Thymus (tissue), 14 donors: ENCODE data around the gene GNG13. TPM values are rescaled to one million over a fixed set of nuclear protein-coding genes. Genes with fewer than 3 reads are reported as not detected.
A peak's percentile ranks its signal among the peaks of the same experiment; 100 is the strongest.

Experiments
- DNase-seq, 9 donors: peaks; one replicate each; pipeline ENCODE4 v3.0.0-alpha.2; 2013; ENCODE audit warnings: low spot score in 9 of 9, low read depth in 6 of 9, missing footprints in 1 of 9
- H3K27ac ChIP-seq, 2 donors: one replicate each; pipeline ENCODE4 v1.5.1; 2013; ENCODE audit warnings: control low read depth in 1 of 2, low read depth in 1 of 2, low read length in 1 of 2, mild to moderate bottlenecking in 1 of 2, moderate library complexity in 1 of 2
- H3K27me3 ChIP-seq, 2 donors: one replicate each; pipeline ENCODE4 v1.5.1; 2013; ENCODE audit warnings: low read length in 1 of 2; ENCODE audit not compliant: control insufficient read depth in 2 of 2, insufficient read depth in 1 of 2
- H3K36me3 ChIP-seq, 2 donors: one replicate each; pipeline ENCODE4 v1.5.1; 2013; ENCODE audit warnings: low read length in 1 of 2, mild to moderate bottlenecking in 1 of 2, moderate library complexity in 1 of 2; ENCODE audit not compliant: control insufficient read depth in 2 of 2, insufficient read depth in 2 of 2
- H3K4me1 ChIP-seq, 2 donors: one replicate each; pipeline ENCODE4 v1.5.1; 2013; ENCODE audit warnings: low read length in 2 of 2; ENCODE audit not compliant: control insufficient read depth in 2 of 2, insufficient read depth in 2 of 2
- H3K4me3 ChIP-seq, 2 donors: one replicate each; pipeline ENCODE4 v1.5.1; 2013; ENCODE audit warnings: low read length in 2 of 2, control low read depth in 1 of 2, mild to moderate bottlenecking in 1 of 2
- H3K9me3 ChIP-seq, 2 donors: one replicate each; pipeline ENCODE4 v1.5.1; 2013; ENCODE audit warnings: low read length in 1 of 2, mild to moderate bottlenecking in 1 of 2; ENCODE audit not compliant: control insufficient read depth in 2 of 2, insufficient read depth in 1 of 2
- WGBS: extraction: QIAGEN DNeasy Blood & Tissue Kit; methylation state at CpG from one replicate; pipeline ENCODE4 v1.1.7; 2013; 5-methylcytosine and 5-hydroxymethylcytosine counted together
- long read RNA-seq, 10 donors: transcript quantifications; one replicate each; lab custom pipeline, GENCODE V29; 2026
- polyA plus RNA-seq: library from polyadenylated mRNA; stranded (reverse); fragments of 200-250 nt; gene quantifications from one replicate; pipeline ENCODE4 v1.2.3, GENCODE V29; 2013
- total RNA-seq: library from RNA; stranded (reverse); fragments of 120-200 nt; gene quantifications from one replicate; pipeline ENCODE4 v1.2.4, GENCODE V29; 2013
- donor health status: healthy.

Gene GNG13, protein sequence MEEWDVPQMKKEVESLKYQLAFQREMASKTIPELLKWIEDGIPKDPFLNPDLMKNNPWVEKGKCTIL
- total RNA-seq (not detected), polyA plus RNA-seq (0.55 TPM)
- long read RNA-seq, donor 1: 0 reads
- long read RNA-seq, donor 2: 0 reads
- long read RNA-seq, donor 3: 0 reads
- long read RNA-seq, donor 4: 0 reads
- long read RNA-seq, donor 5: 0 reads
- long read RNA-seq, donor 6: 0 reads
- long read RNA-seq, donor 7: 0 reads
- long read RNA-seq, donor 8, partial matches to known transcripts: 0 of 1 reads
- long read RNA-seq, donor 8, other reads (novel, unspliced or antisense): 0 of 1 reads
- long read RNA-seq, donor 9: 0 reads
- long read RNA-seq, donor 10: 0 reads

- H3K36me3 ChIP-seq: peaks cover 5 to 20% of the 10 kb centered on the region in 2 donors
- H3K4me3 ChIP-seq: no peak within 1 kb of the TSS
- peaks cover 28 to 53% of the 10 kb centered on the region in 2 donors for H3K27me3 ChIP-seq
- 11% methylated on average over 57 of the region's 57 CpGs for WGBS
- no peak for DNase-seq
- peaks cover 25 to 44% of the 10 kb centered on the region in 2 donors for H3K4me1 ChIP-seq
- peak within 1 kb of the TSS in 1 of 2 donors; percentile 56 for H3K27ac ChIP-seq
- H3K9me3 ChIP-seq: peaks cover 3 to 9% of the 10 kb centered on the region in 2 donors
Measured at GRCh38 chr16:799948-800833, at the start of gene GNG13. TSS of gene GNG13 (minus strand) at chr16:800734. CDS start at chr16:799077, 1,657 bp downstream.

DNA sequence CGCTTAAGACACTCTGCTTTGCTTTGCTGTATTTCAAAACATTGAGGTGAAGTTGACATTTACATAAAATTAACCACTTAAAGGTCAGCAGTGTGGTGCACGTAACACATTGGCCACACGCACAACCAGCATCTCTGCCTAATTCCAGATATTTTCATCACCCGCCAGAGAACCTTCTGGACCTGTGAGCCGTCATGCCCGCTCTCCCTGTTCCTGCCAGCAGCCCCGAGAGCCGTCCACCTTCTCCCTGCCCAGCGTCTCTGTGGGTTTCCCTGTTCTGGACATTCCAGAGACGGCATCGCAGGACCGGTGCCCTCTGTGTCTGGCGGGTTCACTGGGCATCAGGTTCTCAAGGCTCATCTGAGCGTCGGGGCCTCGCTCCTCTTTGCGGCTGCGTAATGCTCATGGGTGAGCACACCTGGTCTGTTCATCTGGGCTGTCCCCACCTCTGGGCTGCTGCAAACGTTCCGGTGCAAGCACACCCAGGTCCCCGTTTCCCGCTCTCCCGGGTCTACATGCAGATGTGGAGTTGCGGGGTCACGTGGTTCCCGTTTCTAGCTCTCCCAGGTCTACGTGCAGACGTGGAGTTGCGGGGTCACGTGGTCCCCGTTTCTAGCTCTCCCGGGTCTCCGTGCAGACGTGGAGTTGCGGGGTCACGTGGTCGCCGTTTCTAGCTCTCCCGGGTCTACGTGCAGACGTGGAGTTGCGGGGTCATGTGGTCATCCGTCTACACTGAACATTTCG lies 48.1 kb upstream of the GNG13 start:
- Histone ChIP-seq H3K27me3 (no peaks in the 10 kb centered on the region), H3K27ac (no peak overlapping the region), H3K9me3 (peaks cover 12 to 64% of the 10 kb centered on the region in 2 donors), H3K4me1 (no peaks in the 10 kb centered on the region), H3K36me3 (no peaks in the 10 kb centered on the region), H3K4me3 (no peak overlapping the region)
- no peak for DNase-seq
- 96% methylated on average over 44 of the region's 44 CpGs for WGBS

GRCh38 chr16:847681-848445 lies 47.3 kb upstream of the GNG13 start:
- 97% methylated on average over 33 of the region's 33 CpGs for WGBS
- H3K36me3 ChIP-seq: no peaks in the 10 kb centered on the region
- H3K4me3 ChIP-seq: no peak overlapping the region
- H3K4me1 ChIP-seq: no peaks in the 10 kb centered on the region
- H3K27me3 ChIP-seq: no peaks in the 10 kb centered on the region
- H3K9me3 ChIP-seq: peaks cover 13 to 57% of the 10 kb centered on the region in 2 donors
- H3K27ac ChIP-seq: no peak overlapping the region
- DNase-seq: no peak

GRCh38 chr16:847151-847550 lies 46.6 kb upstream of the GNG13 start:
- no peak for DNase-seq
- no peaks in the 10 kb centered on the region for H3K4me1 ChIP-seq
- H3K4me3 ChIP-seq: no peak overlapping the region
- 93% methylated on average over 10 of the region's 10 CpGs for WGBS
- H3K9me3 ChIP-seq: peaks cover 11 to 55% of the 10 kb centered on the region in 2 donors
- H3K27ac ChIP-seq: no peak overlapping the region
- no peaks in the 10 kb centered on the region for H3K27me3 ChIP-seq
- H3K36me3 ChIP-seq: no peaks in the 10 kb centered on the region

- Histone ChIP-seq H3K9me3 (peaks cover 9 to 36% of the 10 kb centered on the region in 2 donors), H3K4me3 (no peak overlapping the region), H3K27me3 (no peaks in the 10 kb centered on the region), H3K27ac (no peak overlapping the region), H3K4me1 (no peaks in the 10 kb centered on the region), H3K36me3 (no peaks in the 10 kb centered on the region)
- 68% methylated on average over 26 of the region's 26 CpGs for WGBS
- no peak for DNase-seq
Measured at GRCh38 chr16:845351-845745, 44.8 kb upstream of the GNG13 start.

DNA sequence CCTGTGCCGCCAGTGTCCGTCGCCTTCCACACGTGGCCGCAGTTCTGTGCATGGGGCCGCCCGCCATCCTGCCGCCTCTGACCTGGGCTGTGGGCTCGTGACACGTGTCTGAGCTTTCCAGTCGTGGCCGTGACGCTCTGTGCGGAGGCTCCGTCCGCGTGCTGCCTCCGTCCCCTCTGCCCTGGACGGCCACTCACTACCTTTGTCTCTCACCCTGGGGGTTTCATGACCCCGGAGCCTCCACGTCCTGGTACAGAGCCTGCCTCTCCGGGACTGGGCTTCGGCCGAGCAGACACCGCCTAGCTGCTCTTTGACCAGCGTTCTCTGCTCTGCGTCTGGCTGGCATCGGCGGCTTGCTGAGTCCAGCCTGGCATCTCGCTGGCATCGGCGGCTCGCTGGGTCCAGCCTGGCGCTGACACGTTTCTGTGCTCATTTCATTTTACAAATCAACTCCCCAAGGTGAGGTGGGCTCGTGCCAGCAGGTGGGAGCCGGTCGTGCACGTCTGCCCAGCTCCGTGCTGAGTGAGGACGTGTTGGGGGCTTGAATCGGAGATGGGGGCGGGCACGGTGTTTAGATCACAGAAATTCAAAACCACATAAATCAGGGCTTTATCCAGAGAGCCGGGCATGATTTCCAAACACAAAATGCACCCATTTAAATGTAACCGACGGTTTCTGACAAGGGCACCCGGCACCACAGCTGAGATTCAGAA lies 44.3 kb upstream of the GNG13 start:
- no peaks in the 10 kb centered on the region for H3K27me3 ChIP-seq
- H3K9me3 ChIP-seq: peaks cover 8 to 31% of the 10 kb centered on the region in 2 donors
- whole genome bisulfite sequencing: 95% methylated on average over 48 of the region's 48 CpGs
- no peaks in the 10 kb centered on the region for H3K4me1 ChIP-seq
- no peak for DNase-seq
- H3K36me3 ChIP-seq: no peaks in the 10 kb centered on the region
- no peak overlapping the region for H3K4me3 ChIP-seq
- H3K27ac ChIP-seq: no peak overlapping the region

DNA sequence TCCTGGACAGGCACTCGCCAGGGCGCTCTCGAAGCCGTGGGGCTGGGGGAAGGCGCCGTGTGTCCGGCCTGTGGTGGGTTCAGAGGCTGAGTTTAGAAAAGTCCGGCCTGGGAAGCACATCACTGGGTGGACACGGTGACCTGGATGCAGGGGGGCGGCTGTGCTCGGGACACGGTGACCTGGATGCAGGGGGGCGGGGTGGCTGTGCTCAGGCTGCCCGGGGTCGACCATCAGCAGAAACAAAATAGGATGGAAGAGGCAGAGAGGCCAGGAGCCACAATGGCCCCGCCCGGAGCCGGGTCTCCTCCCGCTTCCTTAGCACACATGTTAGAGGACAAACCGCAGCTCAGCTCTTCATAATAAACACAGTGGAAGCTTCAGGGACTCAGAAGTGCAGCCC lies 43.2 kb upstream of the GNG13 start:
- Histone ChIP-seq H3K9me3 (peaks cover 4 to 26% of the 10 kb centered on the region in 2 donors), H3K27ac (no peak overlapping the region), H3K4me1 (no peaks in the 10 kb centered on the region), H3K4me3 (no peak overlapping the region), H3K27me3 (no peaks in the 10 kb centered on the region), H3K36me3 (no peaks in the 10 kb centered on the region)
- 93% methylated on average over 20 of the region's 20 CpGs for WGBS
- no peak for DNase-seq
